Renal pelvis (tissue), 4 donors: Measurements from ENCODE around the gene RAB37. TPM values are rescaled to one million over a fixed set of nuclear protein-coding genes. Genes with fewer than 3 reads are reported as not detected.

ENCODE experiments used
- DNase-seq: peaks from one replicate; pipeline ENCODE4 v3.0.0-alpha.2; 2013
- polyA plus RNA-seq, 3 donors: library from polyadenylated mRNA; unstranded; fragments of 120-200 nt; gene quantifications; one replicate each; pipeline ENCODE4 v1.2.1, GENCODE V29; 2013; ENCODE audit not compliant: insufficient read length in 3 of 3

Gene RAB37
- polyA plus RNA-seq, 3 donors, result 5.3 to 6.8 (median 5.9) TPM

- DNase-seq, result no peak
Measured at GRCh38 chr17:74761419-74761818, 24.4 kb downstream of the RAB37 start.

DNA sequence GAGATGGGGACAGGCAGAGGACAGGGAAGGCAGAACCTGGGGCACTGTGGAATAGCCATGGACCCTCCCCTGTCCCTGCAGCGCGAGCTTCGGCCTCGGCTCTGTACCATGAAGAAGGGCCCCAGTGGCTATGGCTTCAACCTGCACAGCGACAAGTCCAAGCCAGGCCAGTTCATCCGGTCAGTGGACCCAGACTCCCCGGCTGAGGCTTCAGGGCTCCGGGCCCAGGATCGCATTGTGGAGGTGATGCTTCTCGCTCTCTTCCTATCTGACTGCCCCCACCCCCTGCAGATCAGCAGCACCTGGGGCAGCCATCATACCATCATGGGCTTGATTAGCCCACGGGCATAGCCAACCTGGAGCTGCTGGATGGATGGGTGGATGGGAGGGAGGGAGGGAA lies 24.9 kb downstream of the RAB37 start:
- DNase-seq, result no peak

- DNase-seq, result peak; percentile 84
Measured at GRCh38 chr17:74763565-74764387, 26.7 kb downstream of the RAB37 start.

- DNase-seq, result no peak
Measured at GRCh38 chr17:74764751-74765286, 27.8 kb downstream of the RAB37 start.

DNA sequence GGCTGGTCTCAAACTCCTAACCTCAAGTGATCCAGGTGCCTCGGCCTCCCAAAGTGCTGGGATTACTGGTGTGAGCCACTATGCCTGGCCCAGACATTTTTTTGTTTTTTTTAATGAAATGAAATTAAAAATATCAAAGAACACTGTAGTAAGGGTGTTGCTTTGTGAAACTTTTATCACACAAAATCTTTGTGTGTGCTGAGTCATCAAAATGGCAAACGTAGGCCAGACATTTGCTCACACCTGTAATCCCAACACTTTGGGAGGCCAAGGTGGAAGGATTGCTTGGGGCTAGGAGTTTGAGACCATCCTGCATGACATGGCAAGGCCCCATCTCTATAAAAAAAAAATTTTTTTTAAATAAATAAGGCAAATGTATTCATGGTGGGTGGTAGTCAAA lies 29.4 kb downstream of the RAB37 start:
- no peak for DNase-seq

DNA sequence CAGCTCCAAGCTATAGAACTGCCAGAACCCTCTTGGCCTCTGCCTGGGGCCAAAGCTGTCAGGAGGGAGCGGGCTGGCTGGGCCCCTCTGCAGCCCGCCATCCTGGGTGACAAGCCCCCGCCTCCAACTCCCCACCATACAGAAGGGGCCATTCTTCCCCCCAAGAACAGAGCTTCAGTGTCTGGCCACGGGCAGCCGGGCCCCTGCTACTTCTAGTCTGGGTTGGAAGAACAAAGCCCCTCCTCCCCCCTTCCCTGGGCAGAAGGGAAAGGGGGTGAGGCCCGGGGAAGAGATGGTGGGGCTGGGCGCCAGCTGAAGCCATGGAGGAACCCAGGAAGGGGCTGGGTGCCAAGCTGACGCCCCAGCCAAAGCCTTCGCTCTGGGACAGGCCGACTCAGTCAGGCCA lies 30.1 kb downstream of the RAB37 start:
- no peak for DNase-seq

DNA sequence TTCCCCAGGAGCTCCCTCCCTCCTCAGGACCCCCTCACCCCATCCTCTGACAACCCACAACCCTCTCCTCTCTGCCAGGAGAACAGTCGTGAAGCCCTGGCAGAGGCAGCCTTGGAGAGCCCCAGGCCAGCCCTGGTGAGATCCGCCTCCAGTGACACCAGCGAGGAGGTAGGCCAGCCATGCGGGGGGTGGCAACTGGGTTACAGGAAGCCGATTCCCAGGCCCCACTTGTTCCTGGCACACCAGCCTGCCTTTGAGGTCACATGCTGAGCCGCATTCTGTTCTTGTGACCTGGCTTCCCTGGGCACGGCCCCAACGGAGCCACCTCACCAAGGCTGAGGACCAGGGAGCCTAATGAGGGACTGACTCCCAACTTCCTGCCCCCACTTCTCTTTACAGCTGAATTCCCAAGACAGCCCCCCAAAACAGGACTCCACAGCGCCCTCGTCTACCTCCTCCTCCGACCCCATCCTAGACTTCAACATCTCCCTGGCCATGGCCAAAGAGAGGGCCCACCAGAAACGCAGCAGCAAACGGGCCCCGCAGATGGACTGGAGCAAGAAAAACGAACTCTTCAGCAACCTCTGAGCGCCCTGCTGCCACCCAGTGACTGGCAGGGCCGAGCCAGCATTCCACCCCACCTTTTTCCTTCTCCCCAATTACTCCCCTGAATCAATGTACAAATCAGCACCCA lies 31.2 kb downstream of the RAB37 start:
- no peak for DNase-seq

DNA sequence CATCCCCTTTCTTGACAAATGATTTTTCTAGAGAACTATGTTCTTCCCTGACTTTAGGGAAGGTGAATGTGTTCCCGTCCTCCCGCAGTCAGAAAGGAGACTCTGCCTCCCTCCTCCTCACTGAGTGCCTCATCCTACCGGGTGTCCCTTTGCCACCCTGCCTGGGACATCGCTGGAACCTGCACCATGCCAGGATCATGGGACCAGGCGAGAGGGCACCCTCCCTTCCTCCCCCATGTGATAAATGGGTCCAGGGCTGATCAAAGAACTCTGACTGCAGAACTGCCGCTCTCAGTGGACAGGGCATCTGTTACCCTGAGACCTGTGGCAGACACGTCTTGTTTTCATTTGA lies 31.7 kb downstream of the RAB37 start:
- no peak for DNase-seq

GRCh38 chr17:74769266-74769855 lies 32.3 kb downstream of the RAB37 start:
- DNase-seq, result no peak

GRCh38 chr17:74769856-74770497 lies 32.9 kb downstream of the RAB37 start:
- DNase-seq, result no peak

- no peak for DNase-seq
Measured at GRCh38 chr17:74770498-74771318, 33.7 kb downstream of the RAB37 start.

DNA sequence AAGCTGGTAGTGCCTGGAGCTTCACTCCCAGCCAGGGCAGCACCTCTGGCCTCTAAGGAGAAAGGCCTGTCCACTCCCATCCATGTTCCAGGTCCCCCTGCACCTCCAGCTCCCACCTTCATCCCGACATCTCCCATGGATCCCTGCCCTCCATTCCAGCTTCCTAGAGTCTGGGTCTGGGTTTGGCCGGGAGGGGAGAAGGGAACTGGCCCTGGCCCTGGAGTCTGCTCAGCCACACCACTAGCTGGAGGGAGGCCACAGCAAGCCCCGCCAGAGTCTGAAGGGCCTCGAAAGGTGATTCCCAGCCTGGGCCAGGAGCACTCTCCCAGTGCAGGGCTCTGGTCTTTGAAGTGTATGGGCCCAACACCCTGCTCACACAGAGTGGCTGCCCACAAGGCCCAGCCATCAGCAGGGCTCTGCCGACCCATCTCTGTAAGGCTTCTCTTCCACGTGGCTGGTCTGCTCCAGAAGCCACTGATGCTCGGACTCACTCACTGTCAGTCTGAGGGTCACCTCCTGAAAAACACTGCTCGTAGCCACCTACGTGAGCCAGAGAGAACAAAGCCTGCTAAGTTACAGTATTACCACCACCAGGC lies 34.4 kb downstream of the RAB37 start:
- no peak for DNase-seq

DNA sequence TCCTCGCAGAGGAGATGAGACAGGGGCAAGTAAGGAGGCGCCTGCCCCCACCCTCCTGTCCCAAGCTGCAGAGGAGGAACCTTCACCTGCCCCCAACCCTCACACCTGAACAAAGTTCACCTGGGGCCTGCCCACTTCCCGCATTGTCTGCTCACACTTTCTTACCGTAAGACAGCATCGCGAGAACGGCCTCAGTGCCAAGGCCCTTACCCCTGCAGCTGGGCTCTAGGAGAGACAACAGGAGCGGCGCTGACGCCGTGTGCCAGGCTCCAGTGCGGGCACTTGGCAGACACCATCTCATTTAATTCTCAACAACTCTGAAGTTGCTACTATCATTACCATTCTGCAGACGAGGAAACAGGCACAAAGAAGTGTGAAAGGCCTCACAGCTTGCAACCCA lies 35.0 kb downstream of the RAB37 start:
- DNase-seq, result no peak

DNA sequence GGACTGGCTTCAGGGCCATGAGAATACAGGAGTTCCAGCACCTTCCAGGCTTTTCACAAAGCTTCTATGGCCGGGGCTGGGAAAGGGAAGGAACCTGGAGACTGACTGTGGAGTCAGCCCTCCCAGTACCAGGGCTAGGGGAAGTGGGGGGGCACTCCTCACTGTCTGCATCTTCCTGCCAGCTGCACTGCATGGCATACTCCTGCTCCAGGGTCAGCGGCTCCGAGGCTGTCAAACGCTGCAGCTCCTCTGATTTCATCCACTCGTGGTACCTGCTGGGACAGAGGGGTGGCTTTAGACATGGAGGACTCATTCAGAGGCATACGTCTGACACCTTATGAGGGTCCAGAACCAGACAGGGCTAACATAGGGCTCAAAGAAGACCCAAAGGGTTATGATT lies 36.4 kb downstream of the RAB37 start:
- DNase-seq, result no peak

DNA sequence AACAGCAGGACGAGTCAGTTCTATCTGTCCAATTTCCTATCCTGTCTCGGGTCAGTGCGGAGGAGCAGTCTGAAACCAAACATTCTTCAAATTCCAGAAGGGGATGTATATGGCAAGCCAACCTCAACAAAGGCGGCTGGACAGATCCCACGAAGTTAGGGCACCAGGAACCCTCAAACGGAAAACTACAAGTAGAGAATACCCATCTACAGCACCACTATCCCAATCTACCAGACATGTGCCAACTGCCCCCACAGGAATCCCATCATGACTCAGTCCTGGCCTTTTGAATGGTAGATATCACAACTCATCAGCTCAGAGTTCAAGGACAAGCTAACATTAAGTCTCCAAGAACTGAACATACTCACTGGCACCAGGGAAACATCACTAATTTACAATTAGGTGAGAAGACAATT lies 36.8 kb downstream of the RAB37 start:
- DNase-seq, result no peak

- DNase-seq, result no peak
Measured at GRCh38 chr17:74775409-74776043, 38.5 kb downstream of the RAB37 start.

DNA sequence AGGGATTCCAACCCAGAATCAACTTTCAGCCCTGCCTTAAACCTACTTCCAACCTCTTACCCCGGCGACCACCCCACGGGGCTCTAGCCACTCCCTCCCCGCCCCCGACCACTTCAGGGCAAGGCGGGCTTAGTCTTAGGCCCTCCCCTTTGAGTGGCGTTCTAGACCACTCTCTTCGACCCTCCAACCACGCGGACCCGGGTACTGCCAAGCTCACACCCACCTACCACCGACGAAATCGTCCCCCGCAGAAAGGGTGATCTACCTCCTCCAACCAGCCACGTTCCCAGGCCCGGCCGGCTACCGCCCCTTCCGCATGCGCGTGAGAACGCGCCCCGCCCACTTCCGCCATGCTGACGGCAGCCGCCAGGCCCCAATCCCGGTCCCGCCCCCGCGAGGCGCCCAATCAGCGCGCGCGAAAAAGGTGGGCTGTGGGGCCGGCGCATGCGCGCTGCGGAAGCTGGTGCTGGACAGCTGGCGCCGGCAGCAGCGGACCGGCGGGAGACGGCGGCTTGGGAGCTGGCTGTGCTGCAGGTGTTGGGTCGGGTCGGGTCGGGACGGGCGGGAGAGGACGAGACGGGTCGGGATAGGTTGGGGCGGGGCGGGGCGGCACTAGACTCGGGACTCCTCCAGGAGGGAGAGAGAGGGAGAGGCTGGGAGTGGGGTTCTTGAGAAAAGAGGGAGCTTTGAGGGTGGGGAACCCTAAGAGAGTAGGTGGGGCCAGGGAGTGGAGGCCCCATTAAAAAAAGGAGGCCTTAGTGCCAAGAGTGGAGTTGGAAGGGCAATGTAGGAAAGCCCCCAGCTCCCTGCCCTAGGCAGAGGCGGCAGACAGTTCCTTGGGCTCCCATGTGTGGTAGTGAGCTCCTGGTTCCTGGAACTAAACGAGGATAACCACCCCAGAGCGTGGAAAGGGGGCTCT lies 39.2 kb downstream of the RAB37 start, which contains the start of gene NAT9:
Gene NAT9 (minus strand): TSS at position 302 of the 919 bp plus-strand sequence. CDS start 647 bp downstream, outside the sequence.
- DNase-seq, result peak; percentile 96

- no peak for DNase-seq
Measured at GRCh38 chr17:74776990-74777389, 39.9 kb downstream of the RAB37 start.

DNA sequence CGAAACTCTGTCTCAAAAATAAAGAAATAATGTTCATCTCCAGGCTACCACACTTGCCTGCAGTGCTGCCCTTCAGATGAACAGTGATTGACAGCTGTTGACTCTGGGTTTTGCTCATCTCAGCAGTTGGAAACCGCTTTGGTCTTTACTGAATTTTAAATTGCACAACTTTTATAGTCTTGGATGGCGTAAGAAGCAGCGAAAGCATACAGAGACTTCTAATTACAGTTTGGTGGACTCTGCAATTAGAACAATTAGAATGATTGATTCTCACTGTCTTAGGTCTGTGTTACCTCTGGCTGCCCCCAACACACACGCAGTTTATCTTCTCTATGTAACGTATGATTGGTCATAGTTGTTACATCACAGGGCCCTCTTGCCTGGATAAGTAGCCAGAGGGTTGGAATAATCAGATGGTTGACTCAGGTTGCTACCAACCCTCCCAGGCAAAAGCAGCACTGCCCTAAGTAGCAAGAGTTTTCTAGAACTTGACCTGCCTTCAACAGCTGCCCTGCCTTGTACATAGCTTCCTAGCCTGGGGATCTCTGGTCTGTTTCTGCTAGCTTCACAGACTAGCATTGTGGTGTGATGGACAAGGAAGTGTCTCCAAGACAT lies 41.0 kb downstream of the RAB37 start:
- no peak for DNase-seq
